Measurements from ENCODE around the gene KCNH2.
A peak's percentile ranks its signal among the peaks of the same experiment; 100 is the strongest.

The KCNH2 gene

DNA sequence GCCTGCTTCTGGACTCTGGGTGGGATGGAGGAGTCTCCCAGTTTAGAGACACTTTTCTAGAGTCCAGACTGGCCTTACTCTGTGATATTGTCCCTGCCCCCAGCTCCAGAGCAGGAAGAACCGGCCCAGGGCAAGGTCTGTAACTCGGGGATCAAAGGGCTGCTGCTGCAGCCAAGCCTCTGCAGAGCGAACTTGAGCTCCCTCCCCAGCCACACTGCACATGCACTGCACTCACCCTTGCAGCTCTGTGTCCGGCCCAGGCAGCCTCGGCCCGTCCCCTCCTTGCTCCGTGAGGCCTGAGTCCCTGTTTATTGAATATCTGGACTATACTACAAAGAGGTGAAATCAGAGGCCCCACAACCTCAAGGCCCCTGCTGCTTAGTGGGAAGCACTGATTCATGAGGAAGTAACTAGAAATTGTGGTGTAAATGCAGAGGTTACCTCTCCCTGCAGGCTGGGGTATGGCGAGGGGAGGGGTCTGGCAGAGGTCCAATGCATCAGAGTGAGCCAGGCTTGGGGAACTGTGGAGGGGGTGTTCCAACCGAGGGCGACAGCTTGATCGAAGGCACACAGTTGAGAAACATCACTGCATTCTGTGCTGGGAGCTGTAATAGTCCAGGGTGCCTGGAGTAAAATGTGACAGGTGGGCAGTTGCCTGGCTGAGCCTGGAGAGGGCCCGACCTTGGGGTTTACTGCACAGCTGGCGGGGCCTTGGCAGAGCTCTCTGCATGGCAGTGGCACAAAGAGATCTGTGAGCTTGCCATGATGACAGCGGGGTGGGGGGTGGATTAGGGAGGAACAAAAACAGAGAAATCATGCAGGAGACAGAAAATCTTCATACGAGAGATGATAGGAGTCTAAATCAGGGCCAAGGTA lies 76.7 kb downstream of the KCNH2 start:
- DNase-seq (ENCODE audit: low read depth): no peak
- H3K4me3 ChIP-seq (ENCODE audit: control insufficient read depth, low read depth, low read length): no peak overlapping the region
- TF ChIP-seq, protein P1, sequence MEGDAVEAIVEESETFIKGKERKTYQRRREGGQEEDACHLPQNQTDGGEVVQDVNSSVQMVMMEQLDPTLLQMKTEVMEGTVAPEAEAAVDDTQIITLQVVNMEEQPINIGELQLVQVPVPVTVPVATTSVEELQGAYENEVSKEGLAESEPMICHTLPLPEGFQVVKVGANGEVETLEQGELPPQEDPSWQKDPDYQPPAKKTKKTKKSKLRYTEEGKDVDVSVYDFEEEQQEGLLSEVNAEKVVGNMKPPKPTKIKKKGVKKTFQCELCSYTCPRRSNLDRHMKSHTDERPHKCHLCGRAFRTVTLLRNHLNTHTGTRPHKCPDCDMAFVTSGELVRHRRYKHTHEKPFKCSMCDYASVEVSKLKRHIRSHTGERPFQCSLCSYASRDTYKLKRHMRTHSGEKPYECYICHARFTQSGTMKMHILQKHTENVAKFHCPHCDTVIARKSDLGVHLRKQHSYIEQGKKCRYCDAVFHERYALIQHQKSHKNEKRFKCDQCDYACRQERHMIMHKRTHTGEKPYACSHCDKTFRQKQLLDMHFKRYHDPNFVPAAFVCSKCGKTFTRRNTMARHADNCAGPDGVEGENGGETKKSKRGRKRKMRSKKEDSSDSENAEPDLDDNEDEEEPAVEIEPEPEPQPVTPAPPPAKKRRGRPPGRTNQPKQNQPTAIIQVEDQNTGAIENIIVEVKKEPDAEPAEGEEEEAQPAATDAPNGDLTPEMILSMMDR (conservative IDR thresholded peaks at IDR 0.05; ENCODE audit: control insufficient read depth, insufficient read depth, low read depth, low read length): no peak

GRCh38 chr7:150900675-150901074 lies 77.4 kb downstream of the KCNH2 start:
- H3K4me3 ChIP-seq (ENCODE audit: control insufficient read depth, low read depth, low read length): no peak overlapping the region
- TF ChIP-seq, protein P1 (conservative IDR thresholded peaks at IDR 0.05; ENCODE audit: control insufficient read depth, insufficient read depth, low read depth, low read length): no peak
- no peak for DNase-seq (ENCODE audit: low read depth)

DNA sequence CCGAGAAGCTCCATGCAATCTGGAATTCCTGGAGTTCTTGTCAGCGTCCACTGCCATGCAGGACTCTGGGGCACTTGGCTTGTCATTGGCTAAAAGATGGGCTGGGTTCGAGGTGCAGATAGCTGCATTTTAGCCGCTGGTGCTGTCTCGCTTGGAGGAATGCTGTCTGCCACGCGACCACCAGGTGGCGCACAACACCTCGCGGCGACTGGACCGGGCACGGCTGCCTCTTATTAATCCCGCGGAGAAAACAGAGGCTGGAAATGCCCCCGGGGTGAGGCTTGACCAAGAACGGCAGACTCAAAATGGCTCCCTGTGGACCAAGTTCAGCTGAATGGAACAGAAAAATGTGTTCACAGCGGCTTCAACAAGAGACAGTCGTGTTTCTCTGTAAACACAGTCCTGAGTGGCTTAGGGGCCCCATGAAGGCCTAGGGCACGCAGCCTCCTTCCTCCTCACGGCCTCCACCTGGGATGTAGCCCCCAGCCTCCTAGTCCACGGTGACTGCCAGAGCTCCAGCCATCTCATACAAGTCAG lies 79.6 kb downstream of the KCNH2 start:
- TF ChIP-seq, protein P1 (conservative IDR thresholded peaks at IDR 0.05; ENCODE audit: control insufficient read depth, insufficient read depth, low read depth, low read length): peak; percentile 86
- H3K4me3 ChIP-seq (ENCODE audit: control insufficient read depth, low read depth, low read length): no peak overlapping the region

GRCh38 chr7:150897502-150898474 lies 80.3 kb downstream of the KCNH2 start:
- TF ChIP-seq, protein P1 (conservative IDR thresholded peaks at IDR 0.05; ENCODE audit: control insufficient read depth, insufficient read depth, low read depth, low read length): no peak
- H3K4me3 ChIP-seq (ENCODE audit: control insufficient read depth, low read depth, low read length): no peak overlapping the region
- no peak for DNase-seq (ENCODE audit: low read depth)

More for the DNA sequence above, 79.6 kb downstream of the KCNH2 start:
- DNase-seq (ENCODE audit: low read depth): peak; percentile 60

DNA sequence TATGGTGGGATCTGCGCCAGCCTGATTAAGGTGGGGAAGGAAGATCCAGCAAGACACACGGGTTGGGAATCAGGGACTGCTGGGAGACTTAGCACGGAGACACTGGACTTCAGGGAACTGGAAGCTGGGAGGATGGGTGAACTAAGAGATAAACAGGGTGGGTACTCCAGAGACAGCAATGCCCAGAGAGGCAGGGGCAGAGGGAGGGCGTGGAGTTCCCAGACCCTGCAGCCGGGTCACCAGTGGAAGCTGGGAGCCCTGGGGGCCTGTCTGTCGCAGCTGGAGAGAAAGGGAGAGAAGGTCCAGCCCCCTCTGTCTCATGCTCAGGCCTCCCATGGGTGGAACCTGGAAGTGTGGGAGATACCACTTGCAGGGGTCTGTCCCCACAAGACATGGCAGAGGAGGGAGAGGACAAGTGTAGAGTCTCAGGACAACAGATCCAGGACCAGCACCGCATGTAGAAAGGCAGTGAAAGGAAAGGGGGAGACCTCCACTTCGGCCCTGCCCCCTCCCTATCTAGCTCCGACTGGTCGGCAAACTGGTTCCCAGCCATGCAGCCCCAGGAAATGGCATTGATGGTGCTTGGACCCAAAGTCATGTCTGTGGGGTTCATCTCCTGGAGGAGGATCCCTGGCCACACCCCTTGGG lies 81.4 kb downstream of the KCNH2 start:
- H3K4me3 ChIP-seq (ENCODE audit: control insufficient read depth, low read depth, low read length): no peak overlapping the region
- no peak for DNase-seq (ENCODE audit: low read depth)
- TF ChIP-seq, protein P1 (conservative IDR thresholded peaks at IDR 0.05; ENCODE audit: control insufficient read depth, insufficient read depth, low read depth, low read length): no peak

GRCh38 chr7:150895809-150896208 lies 82.3 kb downstream of the KCNH2 start:
- TF ChIP-seq, protein P1 (conservative IDR thresholded peaks at IDR 0.05; ENCODE audit: control insufficient read depth, insufficient read depth, low read depth, low read length): no peak
- H3K4me3 ChIP-seq (ENCODE audit: control insufficient read depth, low read depth, low read length): no peak overlapping the region
- no peak for DNase-seq (ENCODE audit: low read depth)

Measured in fibroblast of mammary gland (primary cell).